ENCODE data around the gene EPS15.
A peak's percentile ranks its signal among the peaks of the same experiment; 100 is the strongest.

EPS15 gene

DNA sequence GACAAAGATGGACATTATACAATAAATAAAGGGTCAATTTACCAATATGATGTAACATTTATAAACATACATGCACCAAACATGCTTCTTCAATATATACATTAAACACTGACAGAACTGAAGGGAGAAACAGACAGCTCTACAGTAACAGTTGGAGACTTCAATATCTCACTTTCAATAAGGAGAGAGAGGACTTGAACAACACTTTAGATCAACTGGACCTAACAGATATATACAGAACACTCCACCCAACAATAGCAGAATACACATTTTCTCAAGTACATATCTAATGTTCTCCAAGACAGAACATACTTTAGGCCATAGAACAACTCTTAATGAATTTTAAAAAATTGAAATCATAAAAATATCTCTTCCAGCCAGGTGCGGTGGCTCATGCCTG lies 138.1 kb downstream of the EPS15 start:
- DNase-seq (ENCODE audit: low spot score in 2 of 2) (no peak), ATAC-seq (no peak)
- Mint-ChIP-seq H3K4me1 (peaks cover 15% of the 10 kb centered on the region), H3K4me3 (no peak overlapping the region), H3K27ac (no peak overlapping the region), H3K36me3 (peaks cover 97% of the 10 kb centered on the region), H3K9me3 (peaks cover under 1% of the 10 kb centered on the region)

DNA sequence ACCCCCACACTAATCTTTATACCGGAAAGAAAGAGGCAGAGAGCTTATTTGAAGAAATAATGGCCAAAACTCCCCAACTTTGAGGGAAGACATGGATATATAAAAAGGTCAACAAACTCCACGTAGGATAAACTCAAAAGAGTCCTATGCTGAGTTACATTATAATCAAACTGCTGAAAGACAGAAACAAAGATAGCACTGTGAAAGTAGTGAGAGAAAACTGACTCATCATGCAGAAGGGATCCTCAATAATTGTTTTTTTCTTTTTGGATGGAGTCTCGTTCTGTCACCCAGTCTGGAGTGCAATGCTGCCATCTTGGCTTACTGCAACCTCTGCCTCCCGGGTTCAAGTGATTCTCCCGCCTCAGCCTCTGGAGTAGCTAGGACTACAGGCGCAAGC lies 140.2 kb downstream of the EPS15 start:
- DNase-seq (ENCODE audit: low spot score in 2 of 2) (no peak), ATAC-seq (no peak)
- no peak overlapping the region for H3K27ac Mint-ChIP-seq
- H3K4me1 Mint-ChIP-seq = peaks cover 15% of the 10 kb centered on the region
- H3K36me3 Mint-ChIP-seq = peaks cover 96% of the 10 kb centered on the region
- H3K4me3 Mint-ChIP-seq = no peak overlapping the region
- no peaks in the 10 kb centered on the region for H3K9me3 Mint-ChIP-seq

DNA sequence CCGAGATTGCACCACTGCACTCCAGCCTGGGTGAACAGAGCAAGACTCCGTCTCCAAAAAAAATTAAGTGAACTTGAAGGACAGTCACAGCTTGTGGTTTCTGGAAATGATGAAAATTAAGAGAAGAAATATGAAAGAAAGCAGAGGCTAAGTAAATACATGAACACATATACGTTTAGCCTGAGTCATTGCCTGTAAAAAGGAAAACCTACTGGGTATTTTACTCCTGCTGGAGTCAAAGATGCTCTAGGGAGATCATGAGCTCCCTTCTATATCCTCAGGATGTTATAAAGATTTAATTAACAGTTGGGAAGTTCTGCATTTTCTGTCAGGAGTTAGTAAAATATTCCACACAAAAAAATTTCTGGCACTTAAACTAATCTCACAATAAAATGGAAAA lies 145.2 kb downstream of the EPS15 start:
- no peak overlapping the region for H3K4me3 Mint-ChIP-seq
- peaks cover 87% of the 10 kb centered on the region for H3K36me3 Mint-ChIP-seq
- DNase-seq (ENCODE audit: low spot score in 2 of 2) (no peak), ATAC-seq (no peak)
- no peaks in the 10 kb centered on the region for H3K4me1 Mint-ChIP-seq
- no peak overlapping the region for H3K27ac Mint-ChIP-seq
- no peaks in the 10 kb centered on the region for H3K9me3 Mint-ChIP-seq

DNA sequence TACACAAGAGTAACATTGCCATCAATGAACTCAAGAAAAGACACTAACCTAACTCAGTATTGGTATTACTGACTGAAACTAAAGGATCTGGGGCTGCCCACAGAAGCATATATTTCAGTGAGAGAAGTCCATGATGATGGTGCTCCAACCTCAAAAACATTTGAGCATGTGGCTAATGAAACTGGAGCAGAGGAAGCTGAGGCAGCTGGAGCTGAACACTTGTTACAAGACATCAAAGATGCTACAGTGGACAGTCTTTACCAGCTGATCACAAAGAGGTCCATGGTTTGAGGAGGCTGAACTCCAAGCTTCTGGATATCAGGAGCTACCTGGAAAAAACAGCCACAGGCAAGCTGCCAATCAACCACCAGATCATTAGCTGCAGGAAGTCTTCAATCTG lies 146.5 kb downstream of the EPS15 start:
- Mint-ChIP-seq H3K4me3 (no peak overlapping the region), H3K27ac (no peak overlapping the region), H3K4me1 (no peaks in the 10 kb centered on the region), H3K9me3 (no peaks in the 10 kb centered on the region), H3K36me3 (peaks cover 81% of the 10 kb centered on the region)
- DNase-seq (ENCODE audit: low spot score in 2 of 2) (no peak), ATAC-seq (peak; percentile 34)

DNA sequence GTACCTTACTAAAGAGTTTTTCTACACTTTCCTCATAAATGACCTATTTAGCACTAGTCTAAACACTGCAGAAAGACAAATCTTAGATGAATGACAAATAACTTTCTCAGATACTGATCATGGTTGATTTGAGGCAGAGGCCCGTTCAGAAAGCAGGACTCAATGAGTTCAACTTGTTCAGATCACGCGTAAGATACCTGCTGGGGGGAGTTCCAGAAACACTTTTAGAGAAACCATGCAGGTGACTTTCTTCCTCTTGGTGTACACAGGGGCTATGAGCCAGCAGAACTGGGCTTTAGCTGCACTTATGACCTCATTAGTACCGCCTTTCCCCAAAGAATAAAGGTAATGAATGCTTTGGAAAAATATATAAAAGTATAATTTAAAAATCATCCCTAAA lies 149.9 kb downstream of the EPS15 start:
- Mint-ChIP-seq H3K4me3 (no peak overlapping the region), H3K4me1 (no peaks in the 10 kb centered on the region), H3K36me3 (peaks cover 75% of the 10 kb centered on the region), H3K9me3 (no peaks in the 10 kb centered on the region), H3K27ac (no peak overlapping the region)
- no peak for DNase-seq (ENCODE audit: low spot score in 2 of 2)
- no peak for ATAC-seq

DNA sequence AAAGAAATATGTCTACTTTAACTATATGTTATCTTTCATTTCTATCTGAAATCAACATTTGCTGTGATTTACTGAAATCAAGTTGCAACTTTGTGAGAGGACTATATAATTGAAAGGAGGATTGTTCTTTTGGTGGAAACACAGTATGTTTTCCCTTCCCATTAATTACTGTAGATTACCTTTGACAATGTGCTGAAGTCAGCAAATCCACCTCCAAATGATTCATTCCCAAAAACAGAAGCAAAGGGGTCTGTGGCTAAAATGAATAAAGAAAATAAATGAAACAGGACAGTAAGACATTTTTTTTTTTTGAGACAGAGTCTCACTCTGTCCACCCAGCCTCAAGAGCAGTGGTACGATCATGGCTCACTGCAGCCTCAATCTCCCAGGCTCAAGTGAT lies 153.3 kb downstream of the EPS15 start:
- Mint-ChIP-seq H3K27ac (no peak overlapping the region), H3K4me3 (no peak overlapping the region), H3K36me3 (peaks cover 84% of the 10 kb centered on the region), H3K9me3 (no peaks in the 10 kb centered on the region), H3K4me1 (no peaks in the 10 kb centered on the region)
- no peak for DNase-seq (ENCODE audit: low spot score in 2 of 2)
- ATAC-seq = no peak

DNA sequence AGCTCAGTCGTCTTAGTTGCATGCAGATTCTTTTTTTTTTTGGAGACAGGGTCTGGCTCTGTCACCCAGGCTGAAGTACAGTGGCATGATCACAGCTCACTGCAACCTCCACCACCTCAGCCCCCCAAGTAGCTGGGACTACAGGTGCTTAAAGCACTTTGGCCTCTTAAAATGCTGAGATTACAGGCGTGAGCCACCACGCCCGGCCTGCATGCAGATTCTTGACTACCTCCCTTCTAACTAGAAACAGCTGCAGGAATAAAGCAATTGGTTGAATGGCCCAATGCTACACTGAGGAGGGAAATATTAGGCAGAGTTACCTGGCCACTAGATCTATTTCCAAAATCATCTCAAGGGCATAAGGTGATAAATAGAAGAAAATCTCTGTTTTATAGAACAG lies 159.2 kb downstream of the EPS15 start:
- Mint-ChIP-seq H3K4me3 (no peak overlapping the region), H3K27ac (no peak overlapping the region), H3K36me3 (peaks cover 100% of the 10 kb centered on the region), H3K9me3 (no peaks in the 10 kb centered on the region), H3K4me1 (no peaks in the 10 kb centered on the region)
- ATAC-seq (no peak), DNase-seq (ENCODE audit: low spot score in 2 of 2) (peak in 1 of 2 donors; percentile 12)

DNA sequence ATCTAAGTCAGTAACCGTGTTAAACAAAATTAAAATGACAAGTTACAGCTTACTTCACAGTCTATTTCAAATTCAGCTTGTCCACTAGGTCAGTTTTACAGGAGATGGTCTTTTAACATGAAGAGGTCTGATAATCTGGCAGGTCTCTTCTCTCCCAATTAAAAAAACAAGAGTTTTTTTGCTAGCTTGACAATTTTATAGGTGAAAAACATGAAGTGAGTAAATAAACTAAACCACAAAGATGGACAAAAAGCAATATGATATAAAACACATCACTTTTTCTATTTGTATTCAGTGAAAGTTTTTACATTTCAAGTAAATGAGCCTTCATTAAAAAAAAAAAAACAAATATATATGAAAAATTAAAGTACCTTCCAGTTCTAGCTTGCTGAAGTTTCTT lies 163.7 kb downstream of the EPS15 start:
- no peaks in the 10 kb centered on the region for H3K9me3 Mint-ChIP-seq
- H3K27ac Mint-ChIP-seq = no peak overlapping the region
- H3K4me3 Mint-ChIP-seq = no peak overlapping the region
- peaks cover 79% of the 10 kb centered on the region for H3K36me3 Mint-ChIP-seq
- DNase-seq (ENCODE audit: low spot score in 2 of 2) = no peak
- no peak for ATAC-seq
- no peaks in the 10 kb centered on the region for H3K4me1 Mint-ChIP-seq

DNA sequence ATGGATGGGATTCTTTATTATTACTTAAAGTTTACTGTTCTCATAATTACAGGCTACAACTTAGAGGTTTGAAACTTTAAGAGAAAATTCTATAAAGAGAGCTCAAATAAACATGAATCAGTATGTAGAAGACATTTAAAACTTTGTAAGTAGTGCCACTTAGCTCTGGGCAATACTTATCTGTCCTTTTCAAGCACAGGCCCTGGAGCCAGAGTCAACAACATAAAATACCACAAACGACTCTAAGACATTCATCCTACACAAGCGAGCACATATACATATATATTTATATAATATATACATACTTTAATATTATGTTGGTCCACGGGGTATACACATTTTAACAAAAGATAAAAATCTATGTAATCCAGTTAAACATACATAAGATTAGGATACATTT lies 164.7 kb downstream of the EPS15 start:
- Mint-ChIP-seq H3K36me3 (peaks cover 69% of the 10 kb centered on the region), H3K27ac (no peak overlapping the region), H3K4me3 (no peak overlapping the region), H3K9me3 (no peaks in the 10 kb centered on the region), H3K4me1 (no peaks in the 10 kb centered on the region)
- no peak for DNase-seq (ENCODE audit: low spot score in 2 of 2)
- ATAC-seq = no peak

DNA sequence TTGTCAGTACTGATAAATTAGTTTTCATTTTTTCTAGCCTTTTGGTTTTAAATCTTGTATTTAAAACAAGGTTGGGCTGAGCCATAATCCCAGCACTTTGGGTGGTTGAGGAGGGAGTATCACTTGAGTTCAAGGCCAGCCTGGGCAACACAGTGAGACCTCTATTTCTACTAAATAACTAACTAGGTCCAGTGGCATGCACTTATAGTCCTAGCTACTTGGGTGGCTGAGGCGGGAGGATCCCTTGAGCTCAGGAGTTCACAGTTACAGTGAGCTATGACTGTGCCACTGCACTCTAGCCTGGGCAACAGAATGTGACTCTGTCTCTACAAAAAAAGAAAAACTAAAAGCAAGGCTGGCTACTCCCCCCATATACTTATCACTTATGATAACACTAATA lies 167.2 kb downstream of the EPS15 start:
- H3K9me3 Mint-ChIP-seq = no peaks in the 10 kb centered on the region
- H3K4me1 Mint-ChIP-seq = no peaks in the 10 kb centered on the region
- H3K4me3 Mint-ChIP-seq = no peak overlapping the region
- peaks cover 44% of the 10 kb centered on the region for H3K36me3 Mint-ChIP-seq
- DNase-seq (ENCODE audit: low spot score in 2 of 2) = peak in 1 of 2 donors; percentile 18
- no peak for ATAC-seq
- H3K27ac Mint-ChIP-seq = peak overlapping the region; percentile 9

DNA sequence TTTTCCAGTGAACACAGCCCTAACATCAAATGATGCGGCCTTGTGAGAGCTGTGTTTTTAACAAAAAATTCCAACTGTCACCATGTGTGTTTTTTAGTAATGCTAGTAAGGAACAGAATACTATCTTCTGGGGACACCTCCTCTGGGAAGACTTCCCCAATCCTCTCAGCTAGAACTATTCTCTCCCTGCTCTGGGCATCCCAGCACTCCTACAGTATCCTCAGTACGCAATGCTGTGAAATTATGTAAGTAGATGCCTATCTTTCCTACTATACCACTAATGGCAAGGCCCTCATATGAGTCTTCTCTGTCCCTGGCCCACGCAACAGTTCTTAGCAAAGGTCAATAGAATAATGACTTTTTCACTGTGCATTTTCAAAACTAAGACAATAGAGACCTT lies 169.2 kb downstream of the EPS15 start:
- no peak overlapping the region for H3K4me3 Mint-ChIP-seq

DNA sequence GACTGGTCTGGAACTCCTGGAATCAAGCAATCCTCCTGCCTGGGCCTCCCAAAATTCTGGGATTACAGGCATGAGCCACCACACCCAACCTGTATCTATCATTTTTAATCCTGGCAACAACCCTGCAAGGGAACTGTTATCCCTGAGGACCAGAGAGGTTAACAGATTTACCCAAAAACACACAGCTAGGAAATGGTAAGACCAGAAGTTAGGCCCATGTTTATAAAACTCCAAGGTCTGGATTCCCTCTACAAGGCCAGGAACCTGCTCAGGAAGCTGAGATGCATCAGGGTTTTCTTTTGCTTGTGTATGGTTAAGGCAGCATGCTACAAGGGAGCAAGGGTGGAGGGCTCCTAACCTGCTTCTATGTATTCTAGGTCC lies 170.9 kb downstream of the EPS15 start:
- Mint-ChIP-seq H3K9me3 (no peaks in the 10 kb centered on the region), H3K36me3 (peaks cover 6% of the 10 kb centered on the region), H3K4me1 (peaks cover 15% of the 10 kb centered on the region), H3K27ac (no peak overlapping the region), H3K4me3 (no peak overlapping the region)
- DNase-seq (ENCODE audit: low spot score in 2 of 2) (no peak), ATAC-seq (no peak)

More for the DNA sequence above, 169.2 kb downstream of the EPS15 start:
- ATAC-seq (no peak), DNase-seq (ENCODE audit: low spot score in 2 of 2) (no peak)
- Mint-ChIP-seq H3K4me1 (peaks cover 5% of the 10 kb centered on the region), H3K36me3 (peaks cover 24% of the 10 kb centered on the region), H3K27ac (no peak overlapping the region), H3K9me3 (no peaks in the 10 kb centered on the region)

DNA sequence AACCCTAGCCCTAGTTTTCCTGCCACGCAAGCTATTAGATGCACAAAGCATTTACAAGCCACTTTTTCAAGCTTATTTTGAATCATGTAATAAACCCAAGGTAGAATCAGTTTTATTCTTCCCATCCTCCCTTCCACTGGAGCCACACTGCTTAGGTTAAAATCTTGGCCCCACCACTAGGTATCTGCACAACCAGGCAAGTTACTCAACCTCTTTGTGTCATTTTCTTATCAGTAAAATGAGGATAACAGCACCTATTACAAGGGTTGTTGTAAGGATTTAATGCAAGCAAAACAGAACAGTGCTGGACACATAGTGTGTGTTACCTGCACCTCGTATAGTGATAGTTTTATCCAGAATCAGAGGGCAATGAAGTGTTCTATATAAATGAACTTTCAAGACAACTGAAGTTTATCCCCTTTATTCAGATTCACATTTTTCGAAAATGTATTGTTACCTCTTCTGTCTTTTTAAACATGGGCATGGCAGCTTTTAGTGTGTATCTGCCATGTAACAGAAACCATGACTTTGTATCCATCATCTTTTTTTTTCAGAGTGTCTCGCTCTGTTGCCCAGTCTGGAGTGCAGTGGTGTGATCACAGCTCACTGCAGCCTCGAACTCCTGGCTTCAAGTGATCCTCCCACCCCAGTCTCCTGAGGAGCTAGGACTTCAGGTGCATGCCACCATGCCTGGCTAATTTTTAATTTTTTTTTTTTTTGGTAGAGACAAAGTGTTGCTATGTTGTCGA lies 171.5 kb downstream of the EPS15 start:
- ATAC-seq = no peak
- Mint-ChIP-seq H3K27ac (no peak overlapping the region), H3K36me3 (peaks cover under 1% of the 10 kb centered on the region), H3K4me3 (no peak overlapping the region), H3K9me3 (no peaks in the 10 kb centered on the region), H3K4me1 (peaks cover 15% of the 10 kb centered on the region)
- DNase-seq (ENCODE audit: low spot score in 2 of 2) = peak in 1 of 2 donors; percentile 18

DNA sequence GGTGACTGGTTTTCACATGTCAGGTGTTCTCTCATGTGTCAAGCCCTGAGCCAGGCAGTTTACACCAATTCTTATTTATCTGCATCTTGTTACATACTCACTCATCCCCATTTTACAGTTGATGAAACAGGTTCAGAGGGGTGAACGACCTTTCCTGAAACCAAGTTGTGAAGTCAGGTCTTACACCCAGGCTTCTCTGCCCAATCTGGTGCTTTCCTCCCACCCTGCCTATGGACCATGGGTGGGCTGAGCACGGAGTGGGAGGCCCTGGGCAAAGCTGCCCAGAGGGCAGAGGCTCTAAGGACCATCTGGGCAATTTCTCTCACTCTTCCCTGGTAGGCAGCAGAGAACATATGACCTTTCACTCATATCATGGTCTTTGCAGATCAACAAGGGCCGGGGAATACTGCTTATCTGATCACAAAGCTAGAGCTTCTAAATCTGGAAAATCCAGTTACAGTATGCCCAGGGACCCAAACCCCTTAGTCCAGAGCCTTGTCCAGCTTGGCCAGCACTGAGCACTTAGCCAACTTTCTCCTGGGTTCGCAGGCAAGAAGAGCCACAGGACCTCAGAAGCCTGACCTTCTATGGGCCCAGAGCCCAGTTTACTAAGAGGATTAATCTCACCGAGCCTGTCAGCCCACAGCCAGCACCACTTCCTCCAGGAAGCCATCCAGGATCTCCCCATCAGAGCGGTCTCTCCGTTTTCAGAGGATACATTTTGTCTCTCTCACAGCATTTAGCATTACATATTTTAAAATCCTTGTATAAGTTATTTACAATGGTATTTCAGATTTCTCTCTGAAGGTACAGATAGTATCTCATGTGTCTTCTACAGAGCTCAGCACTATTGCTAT lies 172.8 kb downstream of the EPS15 start:
- Mint-ChIP-seq H3K4me1 (peaks cover 15% of the 10 kb centered on the region), H3K4me3 (no peak overlapping the region)
- no peak for ATAC-seq

DNA sequence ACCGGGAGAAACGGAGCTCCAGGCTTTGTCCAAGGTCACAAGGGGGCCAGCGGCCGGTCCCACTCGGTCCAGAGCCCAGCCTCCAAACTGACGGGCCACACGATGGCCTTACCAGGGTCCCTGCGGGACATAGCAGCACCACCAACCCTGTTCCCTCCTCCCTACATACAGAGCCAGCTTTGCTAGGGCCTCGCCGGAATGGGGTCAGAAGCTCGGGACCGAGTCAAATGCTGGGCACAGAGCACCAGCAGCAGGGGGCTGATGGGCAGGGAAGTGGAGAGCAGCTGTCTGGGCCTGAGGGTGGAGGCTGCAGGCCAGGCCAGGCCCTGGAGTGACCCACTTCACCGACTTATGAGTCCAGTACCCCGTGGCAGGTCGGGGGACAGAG lies 173.8 kb downstream of the EPS15 start:
- ATAC-seq = no peak

More for the DNA sequence above, 172.8 kb downstream of the EPS15 start:
- Mint-ChIP-seq H3K27ac (no peak overlapping the region), H3K9me3 (no peaks in the 10 kb centered on the region), H3K36me3 (no peaks in the 10 kb centered on the region)
- peak in 1 of 2 donors; percentile 45 for DNase-seq (ENCODE audit: low spot score in 2 of 2)

More for the DNA sequence above, 173.8 kb downstream of the EPS15 start:
- DNase-seq (ENCODE audit: low spot score in 2 of 2) = no peak
- Mint-ChIP-seq H3K9me3 (no peaks in the 10 kb centered on the region), H3K36me3 (no peaks in the 10 kb centered on the region), H3K4me3 (no peak overlapping the region), H3K27ac (no peak overlapping the region), H3K4me1 (peaks cover 15% of the 10 kb centered on the region)

Measured in stimulated activated effector memory CD8-positive, alpha-beta T cell treated with anti-CD3 and anti-CD28 coated beads, Interleukin-12 subunit alpha, Interleukin-12 subunit beta, amount 100 ng/mL, for 72 hours (primary cell).